Mesenchymal stem cell (in vitro differentiated cells and primary cell): ENCODE results near the gene ACACA.

ENCODE experiments used
- DNase-seq: peaks from one replicate; pipeline ENCODE4 v3.0.0-alpha.2; 2013
- H2AFZ ChIP-seq: one replicate; pipeline ENCODE4 v1.6.1; 2013; ENCODE audit warnings: low read depth, mild to moderate bottlenecking, control low read depth, inconsistent platforms, low read length, moderate library complexity
- H2AK5ac ChIP-seq: 2 replicates; pipeline ENCODE4 v1.6.1; 2013; ENCODE audit warnings: low read length, moderate library complexity, mild to moderate bottlenecking, inconsistent platforms; ENCODE audit not compliant: severe bottlenecking
- H2BK120ac ChIP-seq: one replicate; pipeline ENCODE4 v1.6.1; 2013; ENCODE audit warnings: low read depth, mild to moderate bottlenecking, inconsistent platforms, low read length, moderate library complexity
- H2BK12ac ChIP-seq, 2 experiments: one replicate each; pipeline ENCODE4 v1.6.1; 2013; ENCODE audit warnings: inconsistent platforms in 2 of 2, low read length in 2 of 2, mild to moderate bottlenecking in 2 of 2, moderate library complexity in 2 of 2, control low read depth in 1 of 2
- H2BK15ac ChIP-seq: one replicate; pipeline ENCODE4 v1.6.1; 2013; ENCODE audit warnings: mild to moderate bottlenecking, low read depth, inconsistent platforms; ENCODE audit not compliant: poor library complexity, severe bottlenecking
- H2BK5ac ChIP-seq: 2 replicates; pipeline ENCODE4 v1.6.1; 2013; ENCODE audit warnings: low read depth, mild to moderate bottlenecking, low read length, control low read depth, inconsistent platforms; ENCODE audit not compliant: poor library complexity, severe bottlenecking
- H3K14ac ChIP-seq, 2 experiments: one replicate each; pipeline ENCODE4 v1.6.1; 2013; ENCODE audit warnings: inconsistent platforms in 2 of 2, low read length in 2 of 2, control low read depth in 1 of 2, mild to moderate bottlenecking in 1 of 2, moderate library complexity in 1 of 2
- H3K18ac ChIP-seq, 2 experiments: one replicate each; pipeline ENCODE4 v1.6.1; 2013; ENCODE audit warnings: inconsistent platforms in 2 of 2, low read length in 2 of 2, control low read depth in 1 of 2, low read depth in 1 of 2, mild to moderate bottlenecking in 1 of 2
- H3K23ac ChIP-seq, 2 experiments: one replicate each; pipeline ENCODE4 v1.6.1; 2013; ENCODE audit warnings: inconsistent platforms in 2 of 2, low read length in 2 of 2, mild to moderate bottlenecking in 2 of 2, moderate library complexity in 2 of 2, control low read depth in 1 of 2
- H3K27ac ChIP-seq: 2 replicates; pipeline ENCODE4 v1.5.1; 2013; ENCODE audit warnings: mild to moderate bottlenecking, moderate library complexity, low read length, control low read depth, inconsistent platforms; ENCODE audit not compliant: poor library complexity, severe bottlenecking
- H3K27me3 ChIP-seq, 2 experiments: 2 replicates each; pipeline versions ENCODE4 v1.6.1 to v1.7.0; 2013; ENCODE audit warnings: low read length in 2 of 2, mild to moderate bottlenecking in 2 of 2, moderate library complexity in 2 of 2, control low read depth in 1 of 2, inconsistent platforms in 1 of 2; ENCODE audit not compliant: control insufficient read depth in 1 of 2, insufficient read depth in 1 of 2
- H3K36me3 ChIP-seq, 2 experiments: 2 replicates each; pipeline versions ENCODE4 v1.6.1 to v1.7.0; 2013; ENCODE audit warnings: low read length in 2 of 2, control low read depth in 1 of 2, inconsistent platforms in 1 of 2, low read depth in 1 of 2, mild to moderate bottlenecking in 1 of 2; ENCODE audit not compliant: insufficient read depth in 2 of 2, control insufficient read depth in 1 of 2
- H3K4ac ChIP-seq, 2 experiments: one replicate each; pipeline ENCODE4 v1.6.1; 2013; ENCODE audit warnings: inconsistent platforms in 2 of 2, low read length in 2 of 2, mild to moderate bottlenecking in 2 of 2, moderate library complexity in 2 of 2, control low read depth in 1 of 2, low read depth in 1 of 2
- H3K4me1 ChIP-seq: 2 replicates; pipeline ENCODE4 v1.6.1; 2013; ENCODE audit warnings: low read depth, low read length, control low read depth; ENCODE audit not compliant: control insufficient read depth, insufficient read depth
- H3K4me2 ChIP-seq: 2 replicates; pipeline ENCODE4 v1.6.1; 2013; ENCODE audit warnings: low read length, mild to moderate bottlenecking, inconsistent platforms; ENCODE audit not compliant: poor library complexity, severe bottlenecking
- H3K4me3 ChIP-seq, 2 experiments: 2 replicates each; pipeline versions ENCODE4 v1.5.1 to v1.7.0; 2013; ENCODE audit warnings: low read length in 2 of 2, mild to moderate bottlenecking in 2 of 2, control low read depth in 1 of 2, low read depth in 1 of 2; ENCODE audit not compliant: insufficient read depth in 1 of 2
- H3K79me1 ChIP-seq: replicated peaks from 2 replicates; pipeline ENCODE4 v1.6.1; 2013; ENCODE audit warnings: mild to moderate bottlenecking, control low read depth, low read length, inconsistent platforms; ENCODE audit not compliant: poor library complexity, severe bottlenecking
- H3K9ac ChIP-seq: 2 replicates; pipeline ENCODE4 v1.7.0; 2013; ENCODE audit warnings: mild to moderate bottlenecking, low read length, moderate library complexity
- H3K9me3 ChIP-seq: 2 replicates; pipeline ENCODE4 v1.7.0; 2013; ENCODE audit warnings: mild to moderate bottlenecking, low read length; ENCODE audit not compliant: control insufficient read depth
- H4K8ac ChIP-seq: one replicate; pipeline ENCODE4 v1.6.1; 2013; ENCODE audit warnings: inconsistent platforms, mild to moderate bottlenecking, low read length, moderate library complexity
- H4K91ac ChIP-seq: one replicate; pipeline ENCODE4 v1.6.1; 2013; ENCODE audit warnings: mild to moderate bottlenecking, low read length, inconsistent platforms
- WGBS: methylation state at CpG from one replicate; pipeline ENCODE4 v1.1.7; 2013; ENCODE audit warnings: mixed read lengths; 5-methylcytosine and 5-hydroxymethylcytosine counted together

The ACACA gene

DNA sequence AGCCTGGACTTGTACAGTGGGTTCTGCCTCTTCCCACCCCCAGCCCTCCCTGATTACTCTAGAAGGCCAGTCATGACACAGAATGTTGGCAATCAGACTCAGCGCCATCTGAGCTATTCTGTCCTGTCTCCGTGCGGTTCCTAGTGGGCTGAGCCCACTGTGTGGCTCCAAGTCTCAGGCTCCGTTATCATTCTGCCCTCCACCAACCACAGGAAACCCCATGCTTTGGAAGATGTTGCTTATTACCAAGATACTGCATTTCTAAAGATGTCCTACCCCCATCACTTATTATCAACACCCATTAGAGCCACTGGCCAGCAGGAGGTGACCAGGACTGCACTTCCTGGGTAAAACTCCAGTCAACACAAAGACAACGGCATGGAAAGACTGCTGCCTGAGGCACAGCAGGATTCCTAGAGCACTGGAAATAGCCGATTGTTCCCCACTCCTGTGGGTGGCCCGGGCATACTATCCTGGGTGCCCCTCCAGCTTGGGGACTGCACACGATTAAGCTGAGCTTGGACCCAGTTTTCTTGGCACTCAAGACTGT lies 324.2 kb downstream of the ACACA start:
- DNase-seq, result no peak
- H3K18ac ChIP-seq, result no peak overlapping the region
- no peak overlapping the region for H3K14ac ChIP-seq
- H3K9ac ChIP-seq, result no peak overlapping the region
- no peak overlapping the region for H4K8ac ChIP-seq
- H3K4me2 ChIP-seq, result no peak overlapping the region
- no peaks in the 10 kb centered on the region for H3K27me3 ChIP-seq
- H3K4ac ChIP-seq, result no peak overlapping the region
- H3K9me3 ChIP-seq, result peaks cover 8% of the 10 kb centered on the region
- no peak overlapping the region for H2BK12ac ChIP-seq
- no peak overlapping the region for H2BK15ac ChIP-seq
- peaks cover 31 to 38% of the 10 kb centered on the region in 2 experiments for H3K36me3 ChIP-seq
- H3K27ac ChIP-seq, result no peak overlapping the region
- H2BK5ac ChIP-seq, result no peak overlapping the region
- no peak overlapping the region for H3K23ac ChIP-seq
- H3K79me1 ChIP-seq, result no peaks in the 10 kb centered on the region
- no peak overlapping the region for H2BK120ac ChIP-seq
- no peak overlapping the region for H2AK5ac ChIP-seq
- H3K4me1 ChIP-seq, result no peaks in the 10 kb centered on the region
- H3K4me3 ChIP-seq, result no peak overlapping the region
- H4K91ac ChIP-seq, result no peak overlapping the region
- no peak overlapping the region for H2AFZ ChIP-seq
- WGBS, result 86% methylated on average over 8 of the region's 8 CpGs

- no peak overlapping the region for H3K4me2 ChIP-seq
- H2AK5ac ChIP-seq, result no peak overlapping the region
- H2AFZ ChIP-seq, result no peak overlapping the region
- no peak overlapping the region for H3K4ac ChIP-seq
- no peak overlapping the region for H2BK120ac ChIP-seq
- no peak overlapping the region for H3K18ac ChIP-seq
- 92% methylated on average over 5 of the region's 5 CpGs for WGBS
- H2BK15ac ChIP-seq, result no peak overlapping the region
- no peak overlapping the region for H3K23ac ChIP-seq
- H3K14ac ChIP-seq, result no peak overlapping the region
- H3K4me1 ChIP-seq, result no peaks in the 10 kb centered on the region
- no peak overlapping the region for H4K91ac ChIP-seq
- H3K9me3 ChIP-seq, result peaks cover 8% of the 10 kb centered on the region
- H3K27me3 ChIP-seq, result no peaks in the 10 kb centered on the region
- no peak overlapping the region for H2BK12ac ChIP-seq
- H3K27ac ChIP-seq, result no peak overlapping the region
- H4K8ac ChIP-seq, result no peak overlapping the region
- no peaks in the 10 kb centered on the region for H3K79me1 ChIP-seq
- DNase-seq, result no peak
- no peak overlapping the region for H2BK5ac ChIP-seq
- peaks cover 22 to 27% of the 10 kb centered on the region in 2 experiments for H3K36me3 ChIP-seq
- H3K4me3 ChIP-seq, result no peak overlapping the region
- no peak overlapping the region for H3K9ac ChIP-seq
These were observed 325.3 kb downstream of the ACACA start for GRCh38 chr17:37081287-37081686.

GRCh38 chr17:37079735-37080134 lies 326.9 kb downstream of the ACACA start:
- Histone ChIP-seq H3K23ac (no peak overlapping the region), H4K8ac (no peak overlapping the region), H3K27me3 (no peaks in the 10 kb centered on the region), H4K91ac (no peak overlapping the region), H3K9me3 (peaks cover 8% of the 10 kb centered on the region), H3K4me3 (no peak overlapping the region), H3K18ac (no peak overlapping the region), H3K4me1 (no peaks in the 10 kb centered on the region), H3K79me1 (no peaks in the 10 kb centered on the region), H3K27ac (no peak overlapping the region), H3K14ac (no peak overlapping the region), H3K9ac (no peak overlapping the region), H2BK12ac (no peak overlapping the region), H2AFZ (no peak overlapping the region), H3K36me3 (peaks cover 11 to 12% of the 10 kb centered on the region in 2 experiments), H2BK5ac (no peak overlapping the region), H3K4ac (no peak overlapping the region), H2AK5ac (no peak overlapping the region), H2BK120ac (no peak overlapping the region), H2BK15ac (no peak overlapping the region), H3K4me2 (no peak overlapping the region)
- peak; percentile 57 for DNase-seq
- no CpG with 5 or more reads among the region's 1 CpG for WGBS

DNA sequence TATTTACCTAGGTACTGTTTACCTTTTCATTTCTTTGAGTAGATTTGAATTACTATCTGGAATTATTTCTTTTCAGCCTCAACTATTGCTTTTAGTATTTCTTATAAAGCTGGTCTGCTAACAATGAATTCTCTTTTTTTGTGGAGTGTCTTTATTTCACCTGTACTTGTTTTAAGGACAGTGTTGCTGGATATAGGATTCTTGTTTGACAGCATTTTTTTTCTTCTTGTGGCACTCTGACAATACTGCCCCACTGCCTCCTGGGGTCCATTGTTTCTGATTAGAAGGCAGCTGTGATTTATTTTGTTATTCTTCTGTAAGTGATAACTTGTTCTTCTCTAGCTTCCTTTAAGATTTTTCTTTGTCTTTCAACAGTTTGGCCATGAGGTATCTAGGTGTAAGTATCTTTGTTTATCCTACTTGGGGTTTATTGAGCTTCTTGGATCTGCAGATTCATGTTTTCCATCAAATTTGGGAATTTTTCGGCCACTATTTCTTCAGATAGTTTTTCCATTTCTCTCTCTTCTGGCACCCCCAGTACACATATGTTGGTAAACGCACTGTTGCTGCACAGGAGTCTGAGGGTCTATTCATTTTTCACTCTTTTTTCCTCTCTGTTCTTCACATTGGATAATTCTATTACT lies 327.4 kb downstream of the ACACA start:
- WGBS, result 95% methylated on average over 2 of the region's 2 CpGs

More for the DNA sequence above, 327.4 kb downstream of the ACACA start:
- Histone ChIP-seq H3K4ac (no peak overlapping the region), H3K36me3 (peaks cover 6 to 7% of the 10 kb centered on the region in 2 experiments), H2BK12ac (no peak overlapping the region), H3K9me3 (peaks cover 8% of the 10 kb centered on the region), H4K8ac (no peak overlapping the region), H3K4me3 (no peak overlapping the region), H2AFZ (no peak overlapping the region), H3K4me2 (no peak overlapping the region), H2BK5ac (no peak overlapping the region), H3K14ac (no peak overlapping the region), H3K23ac (no peak overlapping the region), H4K91ac (no peak overlapping the region), H2AK5ac (no peak overlapping the region), H3K27me3 (no peaks in the 10 kb centered on the region), H3K27ac (no peak overlapping the region), H3K18ac (no peak overlapping the region), H2BK120ac (no peak overlapping the region), H3K79me1 (no peaks in the 10 kb centered on the region), H3K9ac (no peak overlapping the region), H3K4me1 (no peaks in the 10 kb centered on the region), H2BK15ac (no peak overlapping the region)
- no peak for DNase-seq
